Ovary (tissue), 3 donors: Measurements from ENCODE around the gene KIF6.

Source experiments
- EP300 ChIP-seq: sonication (generic); formaldehyde crosslinking; IDR thresholded peaks from one replicate; pipeline ENCODE4 v1.6.1; 2017; ENCODE audit warnings: antibody characterized with exemption
- POLR2A ChIP-seq: fragments of 450-650 bp; IDR thresholded peaks from one replicate; pipeline ENCODE4 v1.6.1; 2017; ENCODE audit warnings: antibody characterized with exemption, mild to moderate bottlenecking, moderate library complexity
- TF ChIP-seq, protein P1 (sequence below), 3 donors: fragments of 450-650 bp in 2 of 3; fragments of 200-600 bp in 1 of 3; IDR thresholded peaks; one replicate each; pipeline versions ENCODE4 v1.5.1 to v1.8.0; 2016 to 2022; ENCODE audit warnings: antibody characterized with exemption in 3 of 3, mild to moderate bottlenecking in 1 of 3
- donor health status: DM: no; HTN: no; CAD: no.

GRCh38 chr6:39287601-39288000 is 437.6 kb downstream of the KIF6 start:
- TF ChIP-seq POLR2A (no peak), EP300 (no peak)
- TF ChIP-seq, protein P1, sequence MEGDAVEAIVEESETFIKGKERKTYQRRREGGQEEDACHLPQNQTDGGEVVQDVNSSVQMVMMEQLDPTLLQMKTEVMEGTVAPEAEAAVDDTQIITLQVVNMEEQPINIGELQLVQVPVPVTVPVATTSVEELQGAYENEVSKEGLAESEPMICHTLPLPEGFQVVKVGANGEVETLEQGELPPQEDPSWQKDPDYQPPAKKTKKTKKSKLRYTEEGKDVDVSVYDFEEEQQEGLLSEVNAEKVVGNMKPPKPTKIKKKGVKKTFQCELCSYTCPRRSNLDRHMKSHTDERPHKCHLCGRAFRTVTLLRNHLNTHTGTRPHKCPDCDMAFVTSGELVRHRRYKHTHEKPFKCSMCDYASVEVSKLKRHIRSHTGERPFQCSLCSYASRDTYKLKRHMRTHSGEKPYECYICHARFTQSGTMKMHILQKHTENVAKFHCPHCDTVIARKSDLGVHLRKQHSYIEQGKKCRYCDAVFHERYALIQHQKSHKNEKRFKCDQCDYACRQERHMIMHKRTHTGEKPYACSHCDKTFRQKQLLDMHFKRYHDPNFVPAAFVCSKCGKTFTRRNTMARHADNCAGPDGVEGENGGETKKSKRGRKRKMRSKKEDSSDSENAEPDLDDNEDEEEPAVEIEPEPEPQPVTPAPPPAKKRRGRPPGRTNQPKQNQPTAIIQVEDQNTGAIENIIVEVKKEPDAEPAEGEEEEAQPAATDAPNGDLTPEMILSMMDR (IDR thresholded peaks at IDR 0.05), result no peak
